HG03280 (cell line): ENCODE data around the gene LGALS7.

Experiments
- ATAC-seq: cut with Tn5 transposase; IDR thresholded peaks from one replicate; pipeline ENCODE4 v1.9.1; 2021; ENCODE audit warnings: mild to moderate bottlenecking, moderate library complexity; ENCODE audit not compliant: unreplicated experiment

The LGALS7 gene

DNA sequence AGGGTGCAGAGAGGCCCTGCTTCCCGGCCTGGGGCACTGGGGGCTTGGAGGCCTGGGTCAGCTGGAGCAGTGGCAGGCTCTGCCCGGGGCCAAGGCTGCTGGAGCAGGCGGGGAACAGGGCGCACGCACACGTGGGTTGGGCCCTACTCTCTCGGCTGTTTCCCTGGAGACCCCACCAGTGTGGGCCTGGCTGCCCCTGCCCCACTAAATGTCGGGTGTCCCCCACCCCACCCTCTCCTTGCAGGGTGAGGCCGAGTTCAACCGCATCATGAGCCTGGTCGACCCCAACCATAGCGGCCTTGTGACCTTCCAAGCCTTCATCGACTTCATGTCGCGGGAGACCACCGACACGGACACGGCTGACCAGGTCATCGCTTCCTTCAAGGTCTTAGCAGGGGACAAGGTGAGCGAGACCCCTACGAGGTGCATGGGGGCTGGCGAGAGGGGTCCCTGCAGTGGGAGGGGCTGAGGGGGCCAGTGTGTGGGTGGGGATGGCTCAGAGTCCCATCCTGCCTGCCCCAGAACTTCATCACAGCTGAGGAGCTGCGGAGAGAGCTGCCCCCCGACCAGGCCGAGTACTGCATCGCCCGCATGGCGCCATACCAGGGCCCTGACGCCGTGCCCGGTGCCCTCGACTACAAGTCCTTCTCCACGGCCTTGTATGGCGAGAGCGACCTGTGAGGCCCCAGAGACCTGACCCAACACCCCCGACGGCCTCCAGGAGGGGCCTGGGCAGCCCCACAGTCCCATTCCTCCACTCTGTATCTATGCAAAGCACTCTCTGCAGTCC lies 44.4 kb downstream of the LGALS7 start:
- ATAC-seq: no peak

DNA sequence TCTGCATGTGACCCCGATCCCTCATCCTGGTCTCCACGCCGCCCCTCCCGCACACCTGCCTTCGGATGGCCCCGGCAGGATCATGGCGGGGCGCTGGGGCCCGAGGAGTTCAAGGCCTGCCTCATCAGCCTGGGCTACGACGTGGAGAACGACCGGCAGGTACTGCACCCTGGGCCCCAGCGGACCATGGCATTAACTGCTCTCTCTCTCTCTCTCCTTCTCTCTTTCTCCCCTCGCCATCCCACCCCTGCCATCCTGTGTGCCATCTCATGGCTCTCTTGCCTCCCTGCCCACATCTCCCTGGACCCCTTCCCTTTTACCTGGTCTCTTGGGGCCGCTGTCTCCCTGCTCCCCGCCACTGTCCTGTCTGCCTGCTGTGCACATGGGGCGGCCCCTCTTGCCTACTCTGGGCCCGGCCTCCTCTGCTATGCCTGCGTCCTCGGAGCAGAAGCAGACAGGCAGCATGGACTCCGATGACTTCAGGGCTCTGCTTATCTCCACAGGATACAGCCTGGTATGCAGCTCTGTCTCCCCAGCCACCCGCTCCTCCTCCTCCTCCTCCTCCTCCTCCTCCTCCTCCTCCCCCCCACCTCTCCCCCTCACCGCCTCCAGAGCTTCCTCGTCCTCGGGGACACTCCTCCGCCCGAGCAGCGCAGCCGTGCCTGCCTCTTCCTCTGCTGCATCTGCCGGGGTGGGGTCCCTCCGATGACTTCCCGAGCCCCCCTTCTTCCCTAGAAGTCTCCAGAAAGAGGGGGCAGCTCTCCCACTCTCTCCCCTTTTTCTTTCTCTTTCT lies 45.3 kb downstream of the LGALS7 start:
- no peak for ATAC-seq

DNA sequence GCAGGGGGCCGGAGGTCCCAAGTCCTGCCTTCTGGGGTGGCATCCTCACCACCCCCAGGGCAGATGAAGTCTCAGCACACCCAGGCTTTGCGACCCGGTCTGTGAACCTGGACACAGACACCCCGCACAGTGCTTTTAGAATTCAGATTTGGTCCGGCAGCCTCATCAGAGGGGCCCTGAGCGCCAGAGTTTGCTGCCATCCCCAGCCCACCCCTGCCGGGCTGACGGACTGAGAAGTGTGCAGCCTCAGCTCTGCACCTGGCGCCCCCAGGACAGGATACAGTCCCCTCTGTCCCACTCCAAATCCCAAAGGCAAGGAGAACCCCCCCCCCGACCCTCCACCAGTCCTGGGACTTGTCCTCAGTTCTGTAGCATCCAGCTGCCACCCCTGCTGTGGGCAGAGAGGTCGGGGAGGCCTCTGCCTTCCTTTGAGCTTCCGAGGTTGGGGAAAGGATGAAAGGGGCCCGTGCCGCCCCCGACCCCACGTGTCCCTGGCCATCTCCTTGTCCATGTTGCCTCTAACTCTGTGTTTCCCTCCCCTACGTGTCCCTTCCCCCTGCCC lies 45.9 kb downstream of the LGALS7 start:
- no peak for ATAC-seq

DNA sequence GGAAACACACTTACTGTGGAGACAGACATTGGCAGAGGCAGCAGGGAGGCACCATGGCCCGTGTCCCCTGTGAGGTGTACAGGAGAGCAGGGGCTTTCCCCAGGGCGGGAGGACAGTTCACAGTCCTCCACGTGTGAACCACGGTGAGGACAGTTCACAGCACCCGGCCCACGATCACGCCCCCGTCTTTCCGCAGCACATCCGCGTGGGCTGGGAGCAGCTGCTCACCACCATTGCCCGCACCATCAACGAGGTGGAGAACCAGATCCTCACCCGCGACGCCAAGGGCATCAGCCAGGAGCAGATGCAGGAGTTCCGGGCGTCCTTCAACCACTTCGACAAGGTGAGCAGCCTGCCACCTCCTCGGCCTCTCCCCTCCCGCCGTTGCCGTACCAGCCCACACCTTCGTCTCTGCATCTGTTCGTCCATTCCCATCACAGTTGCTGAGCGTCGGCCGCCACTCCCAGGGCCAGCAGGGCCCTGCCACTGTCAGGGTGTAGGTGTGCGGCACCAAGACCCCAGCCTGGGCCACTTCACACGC lies 46.5 kb downstream of the LGALS7 start:
- ATAC-seq: no peak

DNA sequence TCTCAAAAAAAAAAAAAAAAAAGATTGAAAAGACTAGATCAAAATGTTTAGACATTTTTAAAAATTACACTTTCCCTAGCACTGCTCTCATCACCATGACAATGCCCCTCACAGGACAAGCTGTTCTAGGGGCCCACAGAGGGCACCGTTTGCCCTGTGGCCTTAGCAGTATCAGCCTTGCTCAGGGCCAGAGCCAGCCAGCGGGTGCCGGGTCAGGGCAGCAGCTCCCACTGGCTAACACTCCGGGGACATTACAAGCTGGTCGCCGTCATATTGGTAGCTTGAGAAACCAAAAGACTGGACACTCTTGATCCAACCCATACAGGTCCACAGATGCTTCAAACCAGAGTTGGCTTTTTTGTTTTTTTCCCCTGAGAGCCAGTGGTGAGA lies 47.0 kb downstream of the LGALS7 start:
- no peak for ATAC-seq

DNA sequence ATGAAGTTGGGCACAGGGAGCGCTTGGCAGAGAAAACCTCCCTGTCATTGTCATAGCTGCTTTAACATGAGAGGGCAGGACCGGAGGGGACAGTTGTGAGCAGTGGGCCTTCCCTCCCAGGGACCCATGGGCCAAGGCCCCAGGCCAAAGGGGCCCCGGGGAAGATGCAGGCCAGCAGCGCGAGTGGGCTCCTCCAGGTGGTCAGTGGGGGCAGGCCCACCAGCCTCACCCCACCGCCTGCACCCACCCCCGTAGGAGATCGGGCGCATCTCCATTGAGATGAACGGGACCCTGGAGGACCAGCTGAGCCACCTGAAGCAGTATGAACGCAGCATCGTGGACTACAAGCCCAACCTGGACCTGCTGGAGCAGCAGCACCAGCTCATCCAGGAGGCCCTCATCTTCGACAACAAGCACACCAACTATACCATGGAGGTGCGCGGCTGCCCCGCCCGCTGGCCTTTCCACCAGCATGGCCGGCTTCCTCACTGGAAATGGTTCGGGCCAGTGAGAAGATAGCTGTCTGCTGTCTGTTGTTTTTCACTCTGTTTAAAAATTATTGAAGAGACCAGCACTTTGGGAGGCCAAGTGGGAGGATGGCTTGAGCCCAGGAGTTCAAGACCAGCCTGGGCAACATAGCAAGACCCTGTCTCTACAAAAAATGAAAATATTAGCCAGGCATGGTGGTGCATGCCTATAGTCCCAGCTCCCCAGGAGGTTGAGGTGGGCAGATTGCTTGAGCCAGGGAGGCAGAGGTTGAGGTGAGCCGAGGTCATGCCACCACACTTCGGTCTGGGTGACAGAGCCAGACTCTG lies 47.6 kb downstream of the LGALS7 start:
- no peak for ATAC-seq

DNA sequence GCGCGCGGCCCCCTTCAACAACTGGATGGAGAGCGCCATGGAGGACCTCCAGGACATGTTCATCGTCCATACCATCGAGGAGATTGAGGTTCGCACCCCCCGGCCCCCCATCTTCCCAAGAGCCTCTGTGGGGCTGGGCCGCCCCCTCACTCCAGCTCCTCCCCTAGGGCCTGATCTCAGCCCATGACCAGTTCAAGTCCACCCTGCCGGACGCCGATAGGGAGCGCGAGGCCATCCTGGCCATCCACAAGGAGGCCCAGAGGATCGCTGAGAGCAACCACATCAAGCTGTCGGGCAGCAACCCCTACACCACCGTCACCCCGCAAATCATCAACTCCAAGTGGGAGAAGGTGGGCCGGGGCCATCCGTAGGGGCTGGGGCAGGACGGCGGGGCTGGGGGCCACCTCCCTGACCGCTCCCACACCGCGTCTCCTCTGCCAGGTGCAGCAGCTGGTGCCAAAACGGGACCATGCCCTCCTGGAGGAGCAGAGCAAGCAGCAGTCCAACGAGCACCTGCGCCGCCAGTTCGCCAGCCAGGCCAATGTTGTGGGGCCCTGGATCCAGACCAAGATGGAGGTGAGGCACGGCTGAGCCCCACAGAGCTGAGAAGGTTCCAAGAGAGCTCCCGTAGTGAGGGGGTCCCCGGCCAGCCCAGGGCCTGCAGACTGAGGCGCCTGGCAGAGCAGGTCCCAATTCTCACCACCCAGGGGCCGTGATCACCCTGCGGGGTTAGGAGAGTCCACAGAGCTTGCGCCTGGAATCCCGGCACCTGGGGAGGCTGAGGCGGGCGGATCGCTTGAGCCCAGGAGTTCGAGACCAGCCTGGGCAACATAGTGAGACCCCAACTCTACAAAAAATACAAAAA lies 49.1 kb downstream of the LGALS7 start:
- ATAC-seq: no peak

DNA sequence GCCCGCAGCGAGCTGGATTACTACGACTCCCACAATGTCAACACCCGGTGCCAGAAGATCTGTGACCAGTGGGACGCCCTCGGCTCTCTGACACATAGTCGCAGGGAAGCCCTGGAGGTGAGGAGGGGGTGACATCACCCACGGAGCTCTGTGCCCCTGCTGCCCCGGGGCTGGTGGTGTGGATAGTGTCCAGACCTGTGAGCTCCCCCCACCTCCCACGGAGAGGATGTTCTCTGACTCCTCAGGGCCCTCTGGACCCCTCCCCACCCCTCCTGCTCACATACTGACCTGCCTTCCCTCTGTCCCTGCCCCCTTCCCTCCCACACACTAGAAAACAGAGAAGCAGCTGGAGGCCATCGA lies 49.7 kb downstream of the LGALS7 start:
- ATAC-seq: no peak

DNA sequence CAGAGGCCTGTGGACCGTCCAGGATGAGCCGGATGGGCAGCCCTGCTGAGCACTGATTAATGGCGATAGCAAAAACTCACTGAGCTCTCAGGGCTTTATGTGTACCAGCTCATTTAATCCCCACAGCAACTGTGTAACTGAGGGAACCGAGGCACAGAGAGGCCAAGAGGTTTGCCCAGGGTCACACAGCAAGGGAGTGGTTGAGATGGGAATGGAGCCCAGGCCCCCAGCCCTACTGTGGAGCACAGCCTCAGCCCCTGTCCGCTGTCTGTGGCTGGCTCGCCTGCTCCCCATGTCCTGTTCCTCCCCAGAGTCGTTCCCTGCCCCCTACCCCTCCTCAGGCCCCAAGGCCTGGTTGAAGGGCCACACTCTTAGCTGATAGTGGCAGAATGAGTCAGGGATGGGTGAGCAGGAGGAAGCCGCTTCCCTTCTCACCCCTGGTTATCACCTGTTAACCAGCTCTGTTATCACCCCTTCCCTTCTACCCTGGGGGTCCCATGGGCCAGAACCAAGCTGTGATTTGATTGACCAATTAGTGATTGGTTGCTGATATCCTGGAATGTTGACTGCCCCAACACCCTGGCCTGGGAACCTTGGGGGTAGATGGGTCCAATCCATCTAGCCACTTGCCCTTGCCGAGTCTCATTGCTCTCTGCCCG lies 50.2 kb downstream of the LGALS7 start:
- no peak for ATAC-seq

DNA sequence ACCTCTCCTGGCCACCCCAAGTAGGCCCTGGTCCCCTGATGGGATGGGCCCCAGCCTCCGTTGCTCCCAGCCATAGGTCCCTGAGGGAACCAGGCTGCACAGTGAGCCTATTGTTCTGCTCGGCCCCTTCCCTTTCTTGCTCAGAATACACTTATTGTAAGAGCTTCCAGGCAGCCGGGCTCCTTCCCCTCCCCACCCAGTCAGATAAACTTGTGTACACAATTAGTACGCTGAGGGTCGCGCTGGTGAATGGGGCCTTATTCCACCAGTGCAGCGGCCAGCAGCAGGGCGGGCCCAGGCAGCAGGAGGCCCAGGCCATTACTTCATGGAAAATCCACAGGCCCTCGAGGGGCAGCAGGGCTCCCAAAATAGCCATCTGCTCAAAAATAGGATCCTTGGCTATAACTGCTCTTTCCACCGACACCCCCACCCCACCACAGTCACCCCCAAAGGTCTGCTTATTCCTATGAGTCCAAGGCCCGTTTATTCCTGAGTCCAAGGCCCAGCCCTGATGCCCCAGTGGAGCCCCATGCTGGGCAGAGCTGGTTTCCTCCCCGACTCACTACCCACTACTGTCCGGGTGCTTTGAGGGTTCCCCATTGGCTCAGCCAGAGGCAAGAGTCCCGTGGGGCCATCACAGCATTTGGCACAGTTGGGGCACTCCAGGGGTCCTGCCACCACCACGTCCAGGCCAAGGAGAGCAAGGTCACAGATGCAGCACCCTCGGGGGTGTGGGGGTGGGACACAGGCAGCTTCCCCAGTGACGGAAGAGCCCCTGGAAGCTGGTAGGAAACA lies 51.1 kb downstream of the LGALS7 start:
- ATAC-seq: no peak

DNA sequence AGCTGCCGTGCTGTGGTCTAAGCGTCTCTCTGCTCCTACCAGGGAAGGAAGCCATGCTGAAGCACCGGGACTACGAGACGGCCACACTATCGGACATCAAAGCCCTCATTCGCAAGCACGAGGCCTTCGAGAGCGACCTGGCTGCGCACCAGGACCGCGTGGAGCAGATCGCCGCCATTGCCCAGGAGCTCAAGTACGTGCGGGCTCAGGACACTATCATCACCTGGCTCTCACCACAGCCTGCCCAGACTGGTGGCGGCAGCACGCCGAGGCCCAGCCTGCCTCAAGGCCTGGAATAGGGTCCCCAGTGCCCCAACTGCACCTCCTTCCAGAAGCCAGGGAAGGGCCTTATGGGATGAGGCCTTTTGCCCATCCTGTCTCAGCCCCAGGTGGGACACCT lies 51.8 kb downstream of the LGALS7 start:
- ATAC-seq: no peak
